ENCODE data around the gene CCZ1.
"Not testable (repeated sequence)": the region's sequence is repeated elsewhere in the genome, so short reads cannot be mapped to it uniquely, and the experiment has no call there.

The CCZ1 gene

DNA sequence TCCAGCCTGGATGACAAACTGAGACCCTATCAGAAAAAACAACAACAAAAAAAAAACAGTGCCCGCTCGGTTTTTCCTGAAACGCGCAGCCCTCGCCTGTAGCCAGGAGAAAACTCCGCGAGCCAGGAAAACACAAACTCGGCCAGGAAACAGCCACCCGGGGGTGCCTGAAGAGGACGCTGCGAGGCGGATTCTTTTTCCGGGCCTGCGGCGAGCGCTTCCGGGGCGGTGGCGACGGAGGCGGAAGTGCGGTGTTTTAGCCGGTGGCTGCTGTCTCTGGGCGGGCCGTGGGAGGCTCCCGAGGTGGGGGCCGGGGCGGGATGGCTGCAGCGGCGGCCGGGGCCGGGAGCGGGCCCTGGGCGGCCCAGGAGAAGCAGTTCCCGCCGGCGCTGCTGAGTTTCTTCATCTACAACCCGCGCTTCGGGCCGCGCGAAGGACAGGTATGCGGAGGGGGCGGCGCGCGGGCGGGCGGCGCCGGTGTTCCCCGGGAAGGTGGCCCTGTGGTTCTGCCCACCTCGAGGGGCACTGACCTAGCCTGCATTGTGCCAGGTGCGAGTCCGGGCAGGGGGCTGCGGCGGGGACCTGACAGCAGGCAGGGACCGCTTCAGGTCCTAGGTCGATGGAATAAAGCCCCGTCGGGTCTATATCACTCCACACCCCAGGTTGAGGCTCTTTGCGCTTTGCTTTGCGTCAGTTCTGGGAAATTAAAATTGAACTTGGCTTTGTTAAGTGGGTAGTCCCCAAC, at the start of gene CCZ1:
CCZ1 (plus strand) TSS at position 254 of the 745 bp plus-strand sequence; CDS start at position 321, 67 bp downstream.
- in situ Hi-C loops (cut with MboI; ENCODE audit: low sequenced_read_pairs) = not testable (repeated sequence)

DNA sequence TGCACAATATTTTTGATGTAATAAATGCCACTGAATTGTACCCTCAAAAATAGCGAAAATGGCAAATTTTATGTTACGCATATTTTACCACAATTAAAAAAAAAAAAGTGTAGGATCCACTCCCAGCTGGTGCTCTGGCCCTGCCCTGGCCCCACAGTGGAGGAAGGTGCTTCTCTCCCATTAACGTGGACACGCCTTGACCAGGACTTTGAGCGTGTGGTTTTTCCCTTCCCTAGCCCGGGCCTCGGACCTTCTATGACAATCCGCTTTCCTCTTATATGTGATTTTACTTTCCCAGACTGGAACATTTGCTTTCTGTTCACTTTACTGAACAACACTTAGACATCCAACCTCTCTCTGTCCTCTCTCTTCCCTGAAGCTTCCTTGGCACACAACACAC, 47.6 kb upstream of the CCZ1 start:
- in situ Hi-C loops (cut with MboI; ENCODE audit: low sequenced_read_pairs) = loop anchor here (25.0 kb wide), 3 partner anchors 136 to 1061 kb away; no protein-coding TSS in a partner anchor

DNA sequence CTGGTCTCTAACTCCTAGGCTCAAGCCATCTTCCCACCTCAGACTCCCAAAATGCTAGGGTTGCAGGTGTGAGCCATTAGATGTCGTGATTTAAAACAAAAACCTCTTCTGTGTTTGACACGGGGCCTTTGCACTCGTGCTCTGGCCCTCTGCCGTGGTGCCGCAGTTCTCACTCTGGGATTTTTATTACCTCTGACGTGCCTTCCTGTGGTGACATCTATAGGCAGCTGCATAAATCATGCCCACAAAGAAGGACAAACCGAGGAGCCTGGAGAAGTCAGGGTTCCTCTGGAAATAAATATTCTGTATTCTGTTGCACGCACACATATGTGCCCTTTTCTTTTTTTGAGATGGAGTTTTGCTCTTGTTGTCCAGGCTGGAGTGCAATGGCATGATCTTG, 43.8 kb upstream of the CCZ1 start:
- in situ Hi-C loops (cut with MboI; ENCODE audit: low sequenced_read_pairs) = loop anchor here (25.0 kb wide), 3 partner anchors 133 to 1058 kb away; no protein-coding TSS in a partner anchor

DNA sequence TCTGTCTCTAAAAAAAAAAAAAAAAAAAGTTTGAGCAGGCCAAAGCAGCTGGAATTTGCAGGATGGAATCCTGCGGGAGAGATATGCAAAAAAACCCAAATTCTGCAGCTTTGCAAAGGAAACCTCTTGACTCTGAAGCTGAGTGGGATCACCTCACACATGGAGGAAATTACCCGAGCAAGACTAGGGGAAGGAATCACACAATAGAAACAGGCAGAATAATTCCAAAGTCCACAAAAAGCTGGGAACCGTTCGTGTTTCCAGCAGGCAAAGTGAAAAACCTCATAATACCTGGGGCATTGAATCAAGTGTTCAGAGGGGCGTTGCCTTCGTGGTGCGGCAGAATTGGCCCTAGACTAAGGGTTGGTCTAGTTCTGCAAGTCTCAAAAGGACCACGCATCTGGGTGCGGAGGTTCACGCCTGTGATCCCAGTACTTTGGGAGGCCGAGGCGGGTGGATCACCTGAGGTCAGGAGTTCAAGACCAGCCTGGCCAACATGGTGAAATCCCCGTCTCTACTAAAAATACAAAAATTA, 41.4 kb upstream of the CCZ1 start:
- in situ Hi-C loops (cut with MboI; ENCODE audit: low sequenced_read_pairs) = loop anchor here (25.0 kb wide), 3 partner anchors 130 to 1055 kb away; no protein-coding TSS in a partner anchor

DNA sequence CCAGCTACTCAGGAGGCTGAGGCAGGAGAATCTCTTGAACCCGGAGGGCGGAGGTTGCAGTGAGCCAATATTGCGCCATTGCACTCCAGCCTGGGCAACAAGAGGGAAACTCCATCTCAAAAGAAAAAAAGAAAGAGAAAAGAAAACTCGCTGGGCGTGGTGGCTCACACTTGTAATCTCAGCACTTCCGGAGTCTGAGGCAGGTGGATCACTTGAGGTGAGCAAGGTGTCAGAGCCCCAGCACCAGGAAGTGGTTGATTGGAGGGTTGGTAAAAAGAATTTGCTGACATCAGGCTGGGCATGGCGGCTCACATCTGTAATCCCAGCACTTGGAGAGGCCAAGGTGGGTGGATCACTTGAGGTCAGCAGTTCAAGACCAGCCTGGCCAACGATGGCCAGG, 40.0 kb upstream of the CCZ1 start:
- in situ Hi-C loops (cut with MboI; ENCODE audit: low sequenced_read_pairs) = loop anchor here (25.0 kb wide), 3 partner anchors 129 to 1054 kb away; no protein-coding TSS in a partner anchor

DNA sequence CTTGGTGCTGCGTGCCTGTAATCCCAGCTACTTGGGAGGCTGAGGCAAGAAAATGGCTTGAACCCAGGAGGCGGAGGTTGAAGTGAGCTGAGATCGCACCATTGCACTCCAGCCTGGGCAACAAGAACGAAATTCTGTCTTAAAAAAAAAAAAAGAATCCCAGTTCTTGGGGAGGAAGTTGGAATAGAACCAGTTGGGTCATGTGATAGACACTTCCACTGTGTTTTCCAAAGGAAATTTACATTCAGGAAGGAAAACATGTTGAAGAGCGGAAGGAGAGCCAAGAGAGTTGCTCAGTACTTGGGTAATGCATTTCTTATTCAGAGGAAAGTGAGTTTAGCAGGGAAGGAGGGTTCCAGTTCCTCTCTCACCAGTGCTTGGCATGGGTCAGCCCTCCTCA, 37.3 kb upstream of the CCZ1 start:
- in situ Hi-C loops (cut with MboI; ENCODE audit: low sequenced_read_pairs) = loop anchor here (25.0 kb wide), 3 partner anchors 126 to 1051 kb away; no protein-coding TSS in a partner anchor

DNA sequence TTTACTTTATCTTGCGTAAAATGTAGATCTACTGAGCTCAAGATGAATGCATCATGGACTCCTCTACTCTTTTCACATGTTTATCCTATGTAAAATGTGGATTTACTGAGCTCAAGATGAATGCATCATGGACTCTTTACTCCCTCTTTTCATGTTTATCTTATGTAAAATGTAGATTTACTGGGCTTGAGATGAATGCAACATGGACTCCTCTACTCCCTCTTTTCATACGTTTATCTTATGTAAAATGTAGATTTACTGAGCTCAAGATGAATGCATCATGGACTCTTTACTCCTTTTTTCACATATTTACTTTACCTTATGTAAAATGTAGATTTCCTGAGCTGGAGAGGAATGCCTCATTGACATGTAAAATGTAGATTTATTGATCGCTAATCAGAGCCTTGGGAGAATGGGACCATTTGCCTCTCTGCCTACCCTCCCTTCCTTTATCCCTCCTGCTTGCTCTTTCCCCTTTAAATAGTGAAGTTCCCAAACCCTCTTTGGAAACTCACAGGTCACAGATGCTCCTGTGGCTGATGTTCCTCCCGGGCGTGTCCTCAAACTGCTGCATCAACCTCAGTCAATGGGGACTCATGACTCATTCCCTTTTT, 35.7 kb upstream of the CCZ1 start:
- in situ Hi-C loops (cut with MboI; ENCODE audit: low sequenced_read_pairs) = loop anchor here (25.0 kb wide), 3 partner anchors 124 to 1049 kb away; no protein-coding TSS in a partner anchor

DNA sequence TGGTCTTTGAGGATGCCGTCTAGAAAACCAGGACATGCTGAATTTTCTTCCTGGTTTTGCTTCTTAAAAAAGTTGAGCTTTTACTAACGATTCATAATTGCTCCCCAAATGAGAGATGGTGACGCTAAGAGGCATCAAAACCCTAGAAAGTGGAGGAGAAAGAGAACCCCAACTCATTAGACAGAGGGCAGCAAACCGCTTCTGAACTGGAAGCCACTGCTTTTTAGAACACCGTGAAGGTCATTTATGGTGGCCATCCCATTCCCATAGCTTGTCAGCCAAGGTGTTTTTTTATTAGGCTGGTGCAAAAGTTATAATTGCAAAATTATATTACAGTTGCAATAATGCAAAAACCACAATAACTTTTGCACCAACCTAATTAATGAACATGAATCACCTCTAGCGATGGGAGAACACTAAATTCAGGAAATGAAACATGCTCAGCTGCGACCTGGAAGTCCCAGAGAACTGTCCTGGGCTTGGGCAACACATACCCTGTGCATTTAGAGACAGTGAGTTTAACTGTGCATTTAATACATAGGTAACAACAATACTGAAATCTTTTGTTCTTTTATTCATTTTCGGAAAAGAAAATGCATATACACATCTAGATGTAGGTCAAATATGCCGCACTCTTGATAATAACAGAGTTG, 33.1 kb upstream of the CCZ1 start:
- in situ Hi-C loops (cut with MboI; ENCODE audit: low sequenced_read_pairs) = loop anchor here (25.0 kb wide), 3 partner anchors 122 to 1047 kb away; no protein-coding TSS in a partner anchor

DNA sequence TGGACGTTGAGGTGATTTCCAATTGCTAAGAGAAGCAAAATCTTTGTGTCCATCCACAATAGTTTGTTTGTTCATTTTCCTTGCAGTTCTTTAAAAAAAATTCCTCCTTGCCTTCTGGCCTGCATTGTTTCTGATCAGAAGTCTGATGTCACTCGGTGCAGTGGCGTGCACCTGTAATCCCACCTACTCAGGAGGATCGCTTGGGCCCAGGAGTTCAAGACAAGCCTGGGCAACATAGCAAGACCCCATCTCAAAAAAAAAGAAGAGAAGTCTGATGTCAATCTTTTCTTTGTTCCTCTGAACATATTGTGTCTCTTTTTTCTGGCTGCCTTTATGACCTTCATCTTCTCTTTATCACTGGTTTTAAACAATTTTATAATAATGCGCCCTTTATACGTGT, 31.5 kb upstream of the CCZ1 start:
- in situ Hi-C loops (cut with MboI; ENCODE audit: low sequenced_read_pairs) = loop anchor here (25.0 kb wide), 3 partner anchors 120 to 1045 kb away; no protein-coding TSS in a partner anchor

DNA sequence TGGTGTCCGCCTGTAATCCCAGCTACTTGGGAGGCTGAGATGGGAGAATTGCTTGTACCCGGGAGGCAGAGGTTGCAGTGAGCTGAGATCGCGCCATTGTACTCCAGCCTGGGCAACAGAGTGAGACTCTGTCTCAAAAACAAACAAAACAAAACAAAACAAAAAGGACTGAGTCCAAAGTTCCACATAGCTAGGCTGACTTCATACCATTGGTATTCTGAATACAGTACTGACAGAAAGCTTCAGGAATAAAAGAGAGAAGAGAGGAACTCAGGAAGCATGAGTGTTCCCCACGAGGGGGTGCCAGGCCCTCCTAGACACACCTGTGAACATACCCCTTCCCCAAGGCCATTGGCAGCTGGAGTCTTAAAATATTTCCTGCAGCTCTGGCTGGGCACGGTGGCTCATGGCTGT, 29.6 kb upstream of the CCZ1 start:
- in situ Hi-C loops (cut with MboI; ENCODE audit: low sequenced_read_pairs) = loop anchor here (25.0 kb wide), 3 partner anchors 118 to 1043 kb away; no protein-coding TSS in a partner anchor

DNA sequence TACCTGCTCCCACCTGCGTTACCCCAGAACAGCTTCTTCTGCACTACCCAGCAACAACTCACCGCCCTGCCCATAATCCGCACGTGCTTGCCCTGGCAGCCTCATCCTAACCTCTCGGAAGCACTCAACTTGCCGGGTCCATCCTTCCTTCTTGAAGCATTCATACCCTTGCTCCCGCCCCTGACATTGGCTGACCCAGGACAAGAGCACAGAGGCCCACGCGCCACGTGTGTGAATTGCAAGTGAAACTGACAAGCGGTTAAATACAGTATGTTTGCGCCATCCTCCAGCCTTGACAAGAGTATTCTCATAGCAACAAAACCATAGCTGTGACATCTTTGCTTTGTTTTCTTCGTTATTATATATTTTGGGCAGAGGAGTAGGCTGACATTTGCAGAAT, 28.8 kb upstream of the CCZ1 start:
- in situ Hi-C loops (cut with MboI; ENCODE audit: low sequenced_read_pairs) = loop anchor here (25.0 kb wide), 3 partner anchors 118 to 1043 kb away; no protein-coding TSS in a partner anchor

DNA sequence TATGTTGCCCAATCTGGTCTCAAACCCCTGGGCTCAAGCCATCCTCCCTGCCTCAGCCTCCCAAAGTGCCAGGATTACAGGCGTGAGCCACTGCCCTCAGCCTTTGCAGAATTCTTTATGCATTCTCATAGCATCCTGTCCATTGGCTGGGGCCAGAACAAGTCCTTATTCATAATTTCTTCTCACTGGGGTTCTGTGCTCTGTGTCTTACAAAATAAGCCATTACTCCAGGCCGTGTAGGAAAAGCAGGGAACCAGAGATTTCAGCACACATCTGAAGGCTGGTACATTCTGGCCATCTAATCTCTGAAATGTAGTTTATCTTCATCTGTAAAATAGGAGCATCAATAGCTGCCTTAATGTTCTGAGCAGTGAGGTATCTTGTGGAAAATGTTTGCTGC, 28.2 kb upstream of the CCZ1 start:
- in situ Hi-C loops (cut with MboI; ENCODE audit: low sequenced_read_pairs) = loop anchor here (25.0 kb wide), 3 partner anchors 117 to 1042 kb away; no protein-coding TSS in a partner anchor

DNA sequence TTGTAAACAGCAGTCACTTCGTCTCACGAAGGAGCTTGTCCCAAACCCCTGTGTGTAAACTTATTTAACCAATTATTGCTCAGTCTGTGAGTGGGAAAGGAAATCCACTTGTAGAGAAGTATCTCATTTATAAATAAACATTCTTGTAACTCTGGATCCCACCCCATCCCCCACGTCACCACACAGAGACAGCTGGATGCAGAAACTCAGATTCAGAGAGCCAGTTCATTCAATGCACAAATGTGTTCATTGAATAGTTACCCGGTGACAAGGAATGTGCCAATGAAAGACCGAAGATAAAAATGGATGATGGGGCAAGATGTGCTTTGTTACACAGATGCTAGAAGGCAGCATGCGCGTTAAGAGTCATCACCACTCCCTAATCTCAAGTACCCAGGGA, 26.2 kb upstream of the CCZ1 start:
- in situ Hi-C loops (cut with MboI; ENCODE audit: low sequenced_read_pairs) = loop anchor here (25.0 kb wide), 3 partner anchors 115 to 1040 kb away; no protein-coding TSS in a partner anchor

DNA sequence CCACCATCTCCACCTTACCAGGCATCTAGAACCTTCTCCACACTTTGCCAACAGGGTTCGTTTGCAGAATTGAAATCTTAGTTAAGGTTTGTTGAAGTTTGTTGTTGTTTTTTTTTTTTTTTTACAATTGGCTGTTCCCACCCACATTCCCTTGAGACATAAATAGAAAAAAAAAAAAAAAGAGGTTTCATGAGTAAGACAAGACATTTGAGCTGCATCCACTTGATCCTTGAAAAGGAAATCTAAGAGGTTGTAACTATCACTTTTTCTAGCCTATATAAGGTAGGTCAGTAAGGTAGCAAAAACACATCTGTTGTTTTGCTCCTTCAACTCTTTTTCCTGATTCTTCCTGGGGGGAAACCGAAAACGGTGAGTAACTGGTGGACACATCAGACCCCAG, 18.9 kb upstream of the CCZ1 start:
- in situ Hi-C loops (cut with MboI; ENCODE audit: low sequenced_read_pairs) = not testable (repeated sequence)

DNA sequence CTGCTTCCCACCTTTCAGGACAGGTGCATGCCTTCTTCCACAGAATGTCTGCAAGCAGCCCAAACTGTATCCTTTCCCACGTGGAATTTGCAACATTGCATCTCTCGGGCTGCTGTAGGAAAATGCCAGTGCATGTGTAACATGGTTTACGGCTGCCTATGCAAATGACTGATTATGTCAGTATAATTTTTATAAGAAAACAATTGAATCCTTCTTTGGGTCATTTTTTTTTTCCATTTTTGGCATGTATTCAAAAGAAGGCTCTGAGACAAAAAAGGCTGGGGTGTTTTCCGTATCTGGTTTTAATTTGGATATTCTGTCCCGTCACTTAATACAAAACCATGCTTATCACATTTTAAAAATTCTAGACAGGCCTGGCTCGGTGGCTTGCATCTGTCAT, 18.4 kb upstream of the CCZ1 start:
- in situ Hi-C loops (cut with MboI; ENCODE audit: low sequenced_read_pairs) = not testable (repeated sequence)

DNA sequence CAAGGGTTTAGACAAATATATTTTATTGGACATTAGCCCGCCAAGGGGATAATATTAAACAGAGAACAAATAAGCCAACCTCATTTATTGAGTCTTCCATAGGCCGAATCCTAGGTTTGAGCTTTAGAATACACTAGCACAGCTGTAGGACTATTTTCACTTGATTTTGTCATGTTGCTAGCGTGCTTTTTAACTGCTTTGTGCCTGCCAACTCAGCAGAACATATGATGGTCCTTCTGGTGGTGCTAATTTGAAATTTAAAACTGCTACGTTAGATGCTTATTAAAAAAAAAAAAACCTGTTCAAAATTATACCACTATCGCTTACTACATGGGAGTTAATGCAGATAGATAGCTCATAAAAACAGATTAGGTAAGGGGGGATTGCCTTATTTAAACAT, 14.1 kb upstream of the CCZ1 start:
- in situ Hi-C loops (cut with MboI; ENCODE audit: low sequenced_read_pairs) = not testable (repeated sequence)

DNA sequence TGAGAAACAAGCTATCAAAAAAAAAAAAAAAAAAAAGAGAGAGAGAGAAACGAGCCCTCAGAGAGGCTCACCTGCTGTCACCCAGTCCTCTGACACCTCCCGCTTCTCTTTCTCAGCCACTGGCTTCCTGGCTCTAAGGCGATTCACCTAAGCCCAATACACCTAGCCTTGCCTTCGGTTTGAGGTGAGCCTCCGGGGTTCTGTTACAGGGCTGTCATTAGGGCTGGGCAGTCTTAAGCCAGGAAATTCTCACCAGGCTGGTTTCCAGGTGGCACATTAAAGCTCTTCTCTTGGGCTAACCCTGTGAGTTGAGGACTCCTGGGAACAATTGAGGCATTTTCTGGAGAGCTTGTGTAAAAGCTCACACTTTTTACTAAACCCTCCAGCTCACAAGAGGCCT, 10.5 kb upstream of the CCZ1 start:
- in situ Hi-C loops (cut with MboI; ENCODE audit: low sequenced_read_pairs) = not testable (repeated sequence)

DNA sequence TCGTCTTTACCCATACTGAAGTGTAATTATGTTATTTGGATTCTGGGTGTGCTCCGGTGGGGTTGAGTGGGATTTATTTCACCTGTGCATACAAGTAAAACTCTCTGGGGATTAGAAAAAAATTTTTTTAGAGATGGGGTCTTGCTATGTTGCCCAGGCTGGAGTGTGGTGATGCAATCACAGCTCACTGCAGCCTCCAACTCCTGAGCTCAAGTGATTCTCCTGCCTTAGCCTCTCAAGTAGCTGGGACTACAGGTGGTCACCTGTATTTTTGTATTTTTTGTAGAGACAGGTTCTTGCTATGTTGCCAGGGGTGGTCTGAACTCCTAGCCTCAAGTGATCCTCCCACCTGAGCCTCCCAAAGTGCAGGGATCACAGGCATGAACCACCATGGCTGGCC, 8.3 kb upstream of the CCZ1 start:
- in situ Hi-C loops (cut with MboI; ENCODE audit: low sequenced_read_pairs) = not testable (repeated sequence)

DNA sequence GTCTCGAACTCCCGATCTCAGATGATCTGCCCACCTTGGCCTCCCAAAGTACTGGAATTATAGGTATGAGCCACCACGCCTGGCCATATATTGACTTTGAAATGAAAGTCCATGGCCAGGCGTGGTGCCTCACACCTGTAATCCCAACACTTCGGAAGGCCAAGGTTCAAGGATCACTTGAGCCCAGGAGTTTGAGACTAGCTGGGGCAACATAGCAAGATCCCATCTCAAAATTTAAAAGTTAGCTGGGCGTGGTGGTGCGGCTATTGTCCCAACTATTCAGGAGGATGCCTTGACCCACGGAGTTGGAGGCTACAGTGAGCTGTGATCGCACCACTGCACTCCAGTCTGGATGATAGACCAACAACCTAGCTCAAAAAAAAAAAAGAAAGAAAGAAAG, 6.0 kb upstream of the CCZ1 start:
- in situ Hi-C loops (cut with MboI; ENCODE audit: low sequenced_read_pairs) = no loop called here

DNA sequence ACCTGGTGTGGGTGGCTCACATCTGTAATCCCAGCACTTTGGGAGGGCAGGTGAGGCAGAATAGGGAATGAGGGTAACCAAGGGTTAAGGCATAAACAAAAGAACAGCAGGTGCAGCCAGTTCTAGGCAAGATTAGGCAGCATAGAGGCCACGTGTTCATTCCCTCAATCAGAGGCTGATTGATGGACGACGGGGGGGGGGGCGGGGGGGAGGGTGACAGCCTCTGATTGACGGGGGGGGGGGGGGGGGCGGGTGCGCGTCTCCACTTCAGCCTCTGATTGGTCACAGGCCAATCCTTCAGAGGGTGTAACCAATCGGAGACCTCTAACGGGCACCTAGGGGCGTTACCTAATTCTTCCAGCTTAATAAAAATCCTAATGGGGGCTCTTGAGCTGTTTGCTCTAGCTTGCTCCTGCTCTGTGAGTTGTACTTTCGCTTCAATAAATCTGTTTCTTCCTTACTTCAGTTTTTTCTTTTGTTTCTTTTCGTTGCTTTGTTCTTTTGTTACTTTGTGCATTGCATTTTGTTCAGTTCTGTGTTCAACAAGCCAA, 1.1 kb upstream of the CCZ1 start:
- in situ Hi-C loops (cut with MboI; ENCODE audit: low sequenced_read_pairs) = not testable (repeated sequence)

DNA sequence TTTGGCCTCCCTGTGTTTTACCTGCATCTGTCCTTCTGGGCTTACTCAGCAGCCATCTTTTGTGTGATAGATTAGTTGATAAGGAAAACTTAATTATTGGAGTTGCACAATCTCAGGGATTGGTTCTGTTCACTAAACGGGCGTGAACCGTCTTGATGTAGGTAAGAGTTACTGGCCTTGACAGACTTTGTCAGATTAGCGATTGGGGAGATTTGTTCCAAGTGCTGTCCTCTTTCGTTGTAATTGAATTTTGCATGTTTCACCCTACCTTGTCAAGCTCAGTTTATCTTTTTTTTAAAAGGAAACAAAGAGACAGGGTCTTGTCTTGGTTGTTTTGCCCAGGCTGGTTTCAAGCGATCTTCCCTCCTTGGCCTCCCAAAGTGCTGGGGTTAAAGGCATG, 4.5 kb downstream of the CCZ1 start:
- in situ Hi-C loops (cut with MboI; ENCODE audit: low sequenced_read_pairs) = not testable (repeated sequence)
